HUES48 (cell line): ENCODE measurements around the gene MUC2.

Experiments used
- H3K27ac ChIP-seq: one replicate; pipeline ENCODE4 v1.7.0; 2013; ENCODE audit warnings: low read depth, low read length, inconsistent platforms
- H3K27me3 ChIP-seq: 2 replicates; pipeline ENCODE4 v1.6.1; 2013; ENCODE audit warnings: mild to moderate bottlenecking, low read length; ENCODE audit not compliant: control insufficient read depth, insufficient read depth
- H3K36me3 ChIP-seq: 2 replicates; pipeline ENCODE4 v1.6.1; 2013; ENCODE audit warnings: low read length; ENCODE audit not compliant: control insufficient read depth, insufficient read depth
- H3K4me1 ChIP-seq: 2 replicates; pipeline ENCODE4 v1.6.1; 2013; ENCODE audit warnings: mild to moderate bottlenecking, low read length; ENCODE audit not compliant: control insufficient read depth, insufficient read depth
- H3K4me3 ChIP-seq: 2 replicates; pipeline ENCODE4 v1.5.1; 2013; ENCODE audit warnings: mild to moderate bottlenecking, low read depth, low read length
- H3K9ac ChIP-seq: 2 replicates; pipeline ENCODE4 v1.6.1; 2013; ENCODE audit warnings: mild to moderate bottlenecking, low read depth, low read length, moderate library complexity
- H3K9me3 ChIP-seq: 2 replicates; pipeline ENCODE4 v1.6.1; 2013; ENCODE audit warnings: low read length; ENCODE audit not compliant: control insufficient read depth, insufficient read depth

MUC2 gene

DNA sequence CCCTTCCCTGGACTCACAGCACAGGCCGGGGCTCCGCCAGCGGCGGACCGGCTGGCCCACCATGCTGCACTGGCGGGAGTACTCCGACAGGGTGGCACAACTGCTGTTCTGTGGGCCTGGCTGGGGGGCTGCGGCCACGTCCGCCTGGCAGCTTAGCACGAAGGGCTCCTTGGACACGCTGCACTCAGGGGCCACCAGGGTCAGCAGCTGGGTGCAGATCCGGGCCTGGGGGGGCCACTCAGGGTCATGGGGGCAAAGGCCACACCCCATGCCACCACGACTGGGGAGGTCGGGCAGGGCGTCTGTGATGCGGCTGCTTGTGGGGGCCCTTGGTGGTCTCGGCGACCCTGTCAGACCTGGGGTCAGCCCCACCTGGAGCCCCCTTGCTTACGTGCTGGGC lies 44.1 kb upstream of the MUC2 start:
- Histone ChIP-seq H3K9ac (no peak overlapping the region), H3K4me3 (no peak overlapping the region), H3K9me3 (no peaks in the 10 kb centered on the region), H3K27me3 (no peaks in the 10 kb centered on the region), H3K4me1 (no peaks in the 10 kb centered on the region), H3K36me3 (no peaks in the 10 kb centered on the region), H3K27ac (no peak overlapping the region)

DNA sequence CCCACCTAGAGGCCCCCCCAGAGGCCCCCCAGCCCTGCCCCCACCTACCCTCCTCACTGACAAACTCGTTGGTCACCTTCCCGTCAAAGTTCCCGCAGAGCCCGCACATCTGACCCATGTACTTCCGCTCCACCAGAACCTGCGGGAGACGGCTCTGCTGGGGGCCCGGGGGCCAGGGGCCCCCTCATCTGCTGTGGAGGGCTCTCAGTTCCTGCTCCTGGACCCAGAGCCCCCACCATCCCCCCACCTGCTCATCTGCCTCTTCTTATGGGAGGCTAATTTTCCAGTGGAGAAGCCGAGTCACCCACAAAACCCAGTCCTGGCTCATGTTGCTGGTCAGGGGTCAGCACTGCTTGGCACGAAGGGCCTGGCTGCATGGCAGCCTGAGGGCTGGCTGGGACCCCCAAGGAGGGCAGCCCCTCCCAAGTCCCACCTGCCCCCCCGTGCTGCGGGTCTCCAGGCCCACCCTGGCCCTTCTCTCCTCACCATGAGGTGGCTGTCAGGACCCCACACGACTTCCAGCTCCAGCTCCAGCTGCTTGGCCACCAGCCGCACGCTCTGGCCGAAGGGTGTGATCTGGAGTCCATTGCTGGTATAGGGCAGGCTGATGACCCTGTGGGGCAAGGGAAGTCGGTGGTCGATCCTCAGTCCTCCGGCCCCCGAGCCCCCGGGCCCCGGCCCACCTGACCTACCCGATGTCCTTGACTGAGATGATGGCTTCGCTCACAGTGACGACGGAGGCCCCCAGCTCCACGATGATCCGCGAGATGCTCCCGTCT lies 43.4 kb upstream of the MUC2 start:
- Histone ChIP-seq H3K4me3 (no peak overlapping the region), H3K27ac (no peak overlapping the region), H3K36me3 (no peaks in the 10 kb centered on the region), H3K27me3 (no peaks in the 10 kb centered on the region), H3K9me3 (no peaks in the 10 kb centered on the region), H3K9ac (no peak overlapping the region), H3K4me1 (no peaks in the 10 kb centered on the region)

DNA sequence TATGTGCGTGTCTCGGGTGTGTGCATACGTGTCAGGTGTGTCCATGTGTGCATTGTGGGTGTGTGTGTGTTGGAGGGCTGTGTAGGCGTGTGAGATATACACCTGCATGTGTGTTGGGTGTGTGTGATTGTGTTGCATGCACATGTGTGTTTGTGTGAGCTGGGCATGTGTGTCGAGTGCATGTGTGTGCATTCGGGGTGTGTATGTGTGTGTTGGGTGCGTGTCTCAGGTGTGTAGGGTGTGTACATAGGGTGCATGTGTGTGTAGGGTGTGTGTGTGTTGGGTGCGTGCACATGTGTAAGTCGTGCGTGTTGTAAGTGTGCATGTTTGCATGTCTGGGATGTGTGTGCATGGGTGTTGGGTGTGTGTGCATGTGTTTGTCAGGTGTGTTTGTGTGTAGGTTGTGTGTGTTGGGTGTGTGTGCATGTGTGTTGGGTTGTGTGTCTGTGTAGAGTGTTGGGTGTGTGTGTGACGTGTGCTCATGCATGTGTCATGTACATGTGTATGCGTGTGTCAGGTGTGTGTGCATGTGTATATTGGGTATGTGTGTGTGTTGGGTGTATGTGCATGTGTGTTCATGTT lies 42.3 kb upstream of the MUC2 start:
- Histone ChIP-seq H3K27me3 (no peaks in the 10 kb centered on the region), H3K4me3 (no peak overlapping the region), H3K27ac (no peak overlapping the region), H3K4me1 (no peaks in the 10 kb centered on the region), H3K36me3 (no peaks in the 10 kb centered on the region), H3K9me3 (no peaks in the 10 kb centered on the region), H3K9ac (no peak overlapping the region)

DNA sequence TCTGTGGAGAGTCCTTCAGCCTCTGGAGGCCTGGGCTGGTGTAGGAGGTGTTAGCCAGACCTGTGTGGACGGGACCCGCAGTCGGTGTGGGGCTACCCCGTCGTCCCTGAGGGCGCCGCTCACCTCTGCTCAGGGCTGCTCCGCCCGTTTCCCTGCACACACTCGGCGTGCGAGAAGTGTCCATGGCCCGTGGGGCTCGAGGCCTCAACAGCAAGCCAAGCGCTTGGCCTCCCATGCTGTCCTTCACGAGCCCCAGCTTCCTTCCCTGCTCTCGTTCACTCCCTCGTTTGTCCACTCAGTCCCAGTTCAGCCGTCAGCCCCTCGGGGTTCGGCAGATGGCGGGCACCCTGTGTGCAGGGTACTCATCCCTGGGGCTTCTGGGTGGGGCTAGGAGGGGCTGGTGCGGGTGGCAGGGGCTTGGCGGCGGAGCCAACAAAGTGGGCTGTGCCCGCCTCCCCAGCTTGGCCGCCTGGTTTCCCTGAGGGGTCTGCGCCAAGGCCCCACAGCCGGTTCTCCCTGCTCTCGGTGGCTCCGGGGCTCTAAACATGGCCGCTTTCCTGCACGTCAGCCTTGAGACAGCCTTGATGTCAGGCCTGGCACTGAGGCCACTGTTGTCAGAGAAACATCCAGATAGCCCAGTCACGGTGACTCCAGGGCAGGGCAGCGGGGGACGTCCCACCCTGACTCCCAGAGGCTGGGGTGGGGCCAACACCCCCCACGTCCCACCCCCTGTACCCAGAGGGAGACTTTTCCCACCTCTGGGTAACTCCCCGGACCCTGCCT lies 41.5 kb upstream of the MUC2 start:
- H3K36me3 ChIP-seq: no peaks in the 10 kb centered on the region

DNA sequence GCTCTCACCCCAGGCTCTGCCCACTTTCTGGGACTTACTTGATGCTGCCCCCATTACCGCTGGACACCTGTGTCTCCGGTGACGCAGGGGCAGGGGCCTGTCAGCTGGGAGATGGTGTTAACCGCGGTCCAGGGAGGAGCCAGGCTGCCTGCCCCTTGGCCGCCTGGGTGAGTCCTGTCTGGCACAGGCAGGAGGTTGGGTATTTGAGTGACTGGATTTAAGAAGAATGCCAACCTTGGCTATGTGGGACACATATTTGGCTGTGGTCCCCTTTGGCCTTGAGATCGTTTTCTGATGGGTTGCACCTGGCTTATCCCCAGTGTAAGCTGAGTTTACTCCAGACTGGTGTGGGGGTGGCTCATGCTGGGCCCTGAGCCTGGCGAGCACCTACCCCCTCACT lies 40.7 kb upstream of the MUC2 start:
- Histone ChIP-seq H3K36me3 (no peaks in the 10 kb centered on the region), H3K9me3 (no peaks in the 10 kb centered on the region), H3K4me1 (no peaks in the 10 kb centered on the region)

More for the DNA sequence above, 41.5 kb upstream of the MUC2 start:
- H3K9me3 ChIP-seq: no peaks in the 10 kb centered on the region
- H3K27me3 ChIP-seq: no peaks in the 10 kb centered on the region
- no peak overlapping the region for H3K4me3 ChIP-seq
- no peaks in the 10 kb centered on the region for H3K4me1 ChIP-seq
- H3K27ac ChIP-seq: no peak overlapping the region
- no peak overlapping the region for H3K9ac ChIP-seq

DNA sequence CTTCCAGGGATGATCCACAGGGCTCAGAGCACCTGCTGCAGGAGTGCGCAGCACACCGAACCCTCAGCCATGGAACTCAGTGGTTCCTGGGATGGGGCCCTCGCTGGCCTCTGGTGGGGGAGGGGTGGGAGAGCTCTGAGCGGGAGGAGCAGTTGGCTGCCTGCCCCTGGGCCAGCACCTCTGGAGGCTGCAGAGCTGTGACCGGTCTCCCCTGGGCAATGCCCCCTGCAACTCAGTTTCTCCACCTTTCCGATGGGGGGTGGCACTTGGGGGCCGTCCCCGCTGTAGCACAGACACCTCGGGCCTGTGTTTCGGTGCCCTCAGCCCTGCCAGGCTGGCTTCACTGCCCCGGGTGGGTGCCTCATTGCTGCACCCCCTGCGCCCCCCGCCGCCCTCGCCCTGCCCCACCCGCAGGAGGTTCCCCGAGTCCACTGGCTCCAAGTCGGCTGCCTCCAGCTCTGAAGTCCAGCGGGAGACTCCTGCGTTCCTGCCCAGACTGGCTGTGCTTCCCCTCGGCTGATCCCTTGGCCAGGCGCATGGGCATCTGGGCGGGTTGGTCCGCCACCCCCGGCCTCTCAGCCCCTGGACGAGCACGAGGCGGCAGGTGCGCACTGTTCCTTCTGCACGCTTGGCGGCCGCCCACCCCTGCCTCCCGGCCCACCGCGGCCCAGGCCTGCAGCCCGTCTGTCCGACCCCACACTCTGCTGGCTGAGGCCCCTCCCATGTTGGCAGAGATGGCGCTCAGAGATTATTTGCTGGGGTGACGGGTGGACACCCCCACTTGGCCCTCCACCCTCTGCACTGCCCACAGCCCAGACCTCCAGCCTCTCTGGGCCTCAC lies 40.0 kb upstream of the MUC2 start:
- H3K27ac ChIP-seq: no peak overlapping the region
- H3K4me3 ChIP-seq: no peak overlapping the region
- H3K36me3 ChIP-seq: no peaks in the 10 kb centered on the region
- H3K4me1 ChIP-seq: no peaks in the 10 kb centered on the region
- no peaks in the 10 kb centered on the region for H3K27me3 ChIP-seq
- H3K9me3 ChIP-seq: no peaks in the 10 kb centered on the region
- H3K9ac ChIP-seq: no peak overlapping the region

More for the DNA sequence above, 40.7 kb upstream of the MUC2 start:
- H3K9ac ChIP-seq: no peak overlapping the region
- H3K4me3 ChIP-seq: no peak overlapping the region
- no peak overlapping the region for H3K27ac ChIP-seq
- H3K27me3 ChIP-seq: no peaks in the 10 kb centered on the region

DNA sequence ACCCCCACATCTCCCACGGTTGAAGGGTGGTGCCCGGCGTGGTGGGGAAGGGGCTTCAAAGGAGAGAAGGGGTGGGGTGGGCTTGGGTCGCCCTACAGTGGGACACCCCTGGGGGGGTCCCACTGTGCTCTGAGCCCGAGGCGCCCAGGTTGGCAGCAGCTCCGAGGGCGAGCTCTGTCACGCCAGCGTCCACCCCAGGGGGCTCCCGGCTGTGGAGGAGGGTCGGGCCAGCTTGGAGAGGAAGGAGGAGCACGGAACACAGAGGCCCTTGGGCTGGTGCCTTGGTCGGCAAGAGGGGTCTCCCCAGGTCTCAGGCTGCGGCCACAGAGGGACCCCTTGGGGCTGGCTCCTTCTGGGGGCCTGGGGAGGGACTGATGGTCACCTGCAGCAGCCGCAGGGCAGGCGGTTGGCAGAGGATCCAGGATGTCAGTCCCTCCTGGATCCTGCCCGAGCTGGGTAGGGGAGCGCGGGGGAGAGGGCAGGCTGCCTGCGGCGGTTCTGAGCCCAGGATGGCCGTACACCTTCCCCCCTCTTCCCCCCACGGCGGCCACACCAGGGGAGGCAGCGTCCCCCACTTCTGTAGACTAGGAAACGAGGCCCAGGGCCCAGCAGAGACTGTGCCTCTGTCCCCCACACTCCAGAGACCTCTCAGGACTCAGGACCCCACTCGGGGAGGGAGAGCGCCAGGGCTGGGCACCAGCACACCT lies 38.9 kb upstream of the MUC2 start:
- Histone ChIP-seq H3K9me3 (no peaks in the 10 kb centered on the region), H3K36me3 (no peaks in the 10 kb centered on the region), H3K27ac (no peak overlapping the region), H3K4me1 (no peaks in the 10 kb centered on the region), H3K4me3 (no peak overlapping the region), H3K9ac (no peak overlapping the region), H3K27me3 (no peaks in the 10 kb centered on the region)

DNA sequence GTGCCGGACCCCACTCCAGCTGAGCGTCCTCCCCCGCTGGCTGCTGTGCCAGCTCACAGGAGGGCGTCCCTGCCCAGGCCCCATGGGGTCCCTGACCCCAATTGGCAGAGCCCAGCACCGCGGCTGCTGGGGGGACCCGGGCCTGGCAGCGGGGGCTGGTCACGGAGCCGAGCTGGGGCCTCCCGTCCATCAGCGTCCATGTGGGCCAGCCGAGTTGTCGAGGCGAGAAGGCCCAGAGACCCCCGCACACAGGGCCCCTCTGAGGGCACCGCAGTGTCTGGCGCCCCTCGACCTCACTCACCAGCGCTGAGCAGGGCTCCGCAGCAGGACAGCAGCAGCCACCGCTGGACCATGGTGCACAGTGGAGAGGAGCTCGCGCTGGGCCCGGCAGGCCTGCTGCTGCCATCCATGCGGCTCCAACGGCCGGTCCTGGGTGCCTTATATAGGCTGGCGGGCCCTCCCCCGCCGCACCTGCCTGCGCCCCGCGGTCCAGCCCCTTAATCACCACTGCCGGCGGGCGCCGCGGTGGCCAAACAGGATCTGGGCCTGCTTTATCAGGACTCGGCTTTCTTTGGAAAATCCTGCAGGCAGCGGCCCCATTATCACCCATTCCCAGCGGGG lies 38.3 kb upstream of the MUC2 start, which contains the start of gene MUC6:
MUC6 (minus strand) TSS at position 416 of the 621 bp plus-strand sequence; CDS start at position 353, 63 bp downstream.
- H3K4me1 ChIP-seq: no peaks in the 10 kb centered on the region
- no peak within 1 kb of the TSS for H3K9ac ChIP-seq
- H3K27ac ChIP-seq: no peak within 1 kb of the TSS
- no peaks in the 10 kb centered on the region for H3K9me3 ChIP-seq
- no peaks in the 10 kb centered on the region for H3K36me3 ChIP-seq
- no peaks in the 10 kb centered on the region for H3K27me3 ChIP-seq
- H3K4me3 ChIP-seq: no peak within 1 kb of the TSS

DNA sequence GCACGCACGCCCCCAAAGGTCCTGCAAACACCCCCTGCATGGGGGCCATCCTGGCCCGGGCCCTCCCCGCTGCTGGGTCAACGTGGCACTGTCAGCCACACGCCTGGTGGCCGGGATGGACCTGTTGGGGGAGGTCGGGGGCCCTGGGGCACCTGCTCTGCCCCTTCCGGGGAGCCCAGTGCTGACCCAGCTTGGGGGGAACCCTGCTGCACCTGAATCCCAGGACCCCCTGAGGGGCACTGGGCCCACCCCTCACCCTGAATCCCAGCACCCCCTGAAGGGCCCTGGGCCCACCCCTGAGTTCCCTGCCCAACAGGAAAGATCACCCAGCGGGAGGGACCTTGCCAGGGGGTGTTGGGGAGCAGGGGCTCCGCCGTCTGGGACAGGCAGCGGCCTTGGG lies 37.7 kb upstream of the MUC2 start:
- Histone ChIP-seq H3K9ac (no peak overlapping the region), H3K9me3 (no peaks in the 10 kb centered on the region), H3K27me3 (no peaks in the 10 kb centered on the region), H3K27ac (no peak overlapping the region), H3K4me3 (no peak overlapping the region), H3K36me3 (no peaks in the 10 kb centered on the region), H3K4me1 (no peaks in the 10 kb centered on the region)
